MV-4-11 (cell line): ENCODE measurements around the gene ADK.

Experiments
- DNase-seq: peaks from one replicate; lab custom pipeline; 2025; lab: John Stamatoyannopoulos, UW

ADK gene

DNA sequence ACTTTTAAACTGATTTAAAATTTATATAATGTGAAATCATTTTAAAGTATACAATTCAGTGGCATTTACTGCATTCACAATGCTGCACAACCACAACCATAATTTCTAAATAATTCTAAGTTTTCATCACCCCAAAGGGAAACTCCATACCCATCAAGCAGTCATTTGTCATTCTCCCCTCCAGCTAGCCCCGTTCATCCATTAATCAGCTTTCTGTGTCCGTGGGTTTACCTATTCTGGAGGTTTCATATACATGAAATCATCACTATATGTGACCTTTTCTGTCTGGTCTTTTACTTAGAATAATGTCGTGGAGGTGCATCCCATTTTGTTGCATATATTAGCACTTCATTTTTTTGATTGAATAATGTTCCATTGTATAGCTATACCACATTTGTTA lies 214.1 kb downstream of the ADK start:
- no peak for DNase-seq

GRCh38 chr10:74371696-74372095 lies 220.7 kb downstream of the ADK start:
- no peak for DNase-seq

DNA sequence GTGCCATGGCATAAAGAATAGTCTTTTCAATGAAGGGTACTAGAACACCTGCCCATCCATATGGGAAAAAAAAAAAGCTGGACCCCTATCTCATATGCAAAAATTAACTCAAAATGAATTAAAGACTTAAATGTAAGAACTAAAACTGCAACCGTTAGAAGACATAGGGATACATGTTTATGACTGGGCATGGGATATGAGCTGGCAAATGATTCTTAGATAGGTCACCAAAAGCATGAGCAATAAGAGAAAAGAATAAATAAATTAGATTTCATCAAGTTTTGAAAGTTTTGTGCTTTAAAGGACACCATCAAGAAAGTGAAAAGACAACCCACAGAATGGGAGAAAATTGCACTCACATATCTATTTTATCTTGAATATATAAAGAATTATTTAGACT lies 222.0 kb downstream of the ADK start:
- no peak for DNase-seq

DNA sequence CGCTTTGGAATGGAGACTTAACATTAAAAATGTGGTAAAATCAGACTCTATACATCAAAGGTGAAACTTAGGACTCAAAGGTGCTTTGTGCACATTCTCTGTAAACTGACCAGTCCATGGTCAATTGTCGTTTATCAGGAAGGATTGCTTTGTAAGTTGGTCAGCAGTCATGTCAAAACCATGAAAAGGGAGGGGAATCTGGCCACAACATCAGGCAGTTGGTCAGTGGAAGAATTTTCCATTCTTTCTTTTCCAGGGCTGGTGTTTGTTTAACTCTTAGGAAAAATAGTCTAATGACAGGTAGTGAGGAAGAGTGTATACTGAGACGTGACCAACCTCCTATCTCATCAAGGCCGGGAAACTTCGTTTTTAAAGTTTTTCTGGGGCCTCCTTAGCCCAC lies 226.5 kb downstream of the ADK start:
- DNase-seq: no peak

DNA sequence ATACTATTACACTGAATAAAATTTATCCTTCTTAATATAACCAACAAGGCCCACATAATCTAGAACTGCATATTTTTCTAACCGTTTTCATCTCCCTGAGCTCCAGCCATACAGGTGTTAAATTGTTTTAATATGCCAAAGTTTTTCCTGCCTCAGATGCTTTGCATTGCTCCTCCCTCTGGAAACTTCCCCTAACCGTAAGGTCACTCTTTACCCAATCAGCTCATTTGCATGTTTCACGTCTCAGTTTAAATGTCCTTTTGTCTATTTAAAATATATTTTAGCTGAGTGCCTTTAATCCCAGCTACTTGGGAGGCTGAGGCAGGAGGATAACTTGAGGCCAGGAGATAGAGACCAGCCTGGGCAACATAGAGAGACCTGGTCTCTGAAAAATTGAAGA lies 228.5 kb downstream of the ADK start:
- DNase-seq: no peak

DNA sequence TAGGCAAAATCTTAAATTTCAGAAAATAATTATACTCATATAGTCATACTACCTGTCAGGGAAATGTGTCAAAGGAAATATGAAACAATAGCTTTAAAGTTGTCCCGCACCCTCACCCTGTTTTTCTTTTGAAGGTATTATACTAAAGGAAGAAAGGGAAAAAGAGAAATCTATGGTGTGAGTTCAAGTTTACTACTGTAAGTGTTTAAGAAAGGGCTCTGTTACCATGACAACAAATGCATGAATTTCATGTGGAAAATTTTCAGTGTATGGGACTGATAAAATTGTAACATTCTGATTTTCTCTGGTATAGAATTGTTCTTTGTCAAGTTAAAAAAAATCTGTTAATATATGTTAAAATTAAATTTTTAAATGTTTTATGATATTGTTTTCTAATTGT lies 229.8 kb downstream of the ADK start:
- DNase-seq: no peak

GRCh38 chr10:74381291-74381853 lies 230.4 kb downstream of the ADK start:
- DNase-seq: no peak

DNA sequence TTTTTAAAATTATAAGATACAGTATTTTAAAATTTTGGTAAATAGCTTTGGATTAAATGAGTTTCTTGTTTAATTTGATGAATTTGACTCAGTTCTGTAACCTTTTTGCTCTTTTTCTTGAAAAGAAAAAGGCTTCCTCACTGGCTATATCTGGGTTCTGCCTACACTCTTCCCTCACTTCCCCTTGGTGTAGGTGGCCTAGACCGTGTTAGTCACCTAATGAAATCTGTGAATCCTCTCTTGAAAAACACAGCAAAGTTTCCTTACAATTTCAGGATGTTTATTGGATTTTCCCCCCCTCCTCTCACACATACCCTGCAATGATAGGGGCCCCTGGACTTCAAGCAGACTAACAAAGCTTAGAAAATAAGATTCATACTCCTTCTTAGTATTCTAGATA lies 231.6 kb downstream of the ADK start:
- DNase-seq: no peak

- no peak for DNase-seq
Measured at GRCh38 chr10:74383642-74384041, 232.6 kb downstream of the ADK start.

- peak; percentile 67 for DNase-seq
Measured at GRCh38 chr10:74384615-74385183, 233.7 kb downstream of the ADK start.

GRCh38 chr10:74388801-74389200 lies 237.8 kb downstream of the ADK start:
- no peak for DNase-seq

DNA sequence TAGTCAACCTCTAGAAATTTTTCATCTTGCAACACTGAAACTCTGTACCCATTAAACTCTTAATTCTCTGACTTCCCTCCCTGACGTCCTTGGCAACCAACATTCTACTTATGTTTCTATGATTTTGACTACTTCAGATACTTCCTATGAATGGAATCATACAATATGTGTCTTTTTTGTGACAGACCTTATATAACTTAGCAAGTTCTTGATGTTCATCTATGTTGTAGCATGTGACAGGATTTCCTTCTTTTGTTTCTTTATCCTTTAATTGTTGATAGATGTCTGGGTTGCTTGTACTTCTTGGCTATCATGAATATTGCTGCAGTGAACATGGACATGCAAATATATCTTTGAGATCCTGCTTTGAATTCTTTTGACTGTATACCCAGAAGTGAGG lies 240.8 kb downstream of the ADK start:
- no peak for DNase-seq

DNA sequence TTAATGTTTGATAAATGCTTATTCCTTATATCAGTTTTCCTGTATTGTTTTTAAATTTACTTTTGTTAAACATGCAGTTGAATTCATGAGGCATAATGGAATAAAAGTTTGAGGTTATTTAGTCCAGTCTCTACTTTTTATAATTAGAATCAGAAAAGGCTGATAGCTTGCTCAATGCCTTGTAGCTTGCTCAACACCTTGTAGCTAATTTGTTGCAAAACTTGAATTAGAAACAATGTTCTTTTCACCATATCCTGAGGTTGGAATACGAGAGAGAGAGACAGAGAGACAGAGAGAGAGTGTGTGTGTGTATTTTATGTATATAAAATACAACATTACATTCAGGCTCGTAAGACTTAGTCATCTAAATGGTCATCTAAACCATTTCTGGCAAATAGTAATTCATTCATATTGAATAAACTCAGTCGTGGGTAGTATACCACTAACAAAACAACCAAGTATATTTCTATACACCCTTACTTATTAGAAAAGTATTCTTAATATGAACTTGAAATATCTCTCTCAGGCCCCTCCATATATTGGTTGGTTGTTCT lies 243.5 kb downstream of the ADK start:
- peak; percentile 20 for DNase-seq

DNA sequence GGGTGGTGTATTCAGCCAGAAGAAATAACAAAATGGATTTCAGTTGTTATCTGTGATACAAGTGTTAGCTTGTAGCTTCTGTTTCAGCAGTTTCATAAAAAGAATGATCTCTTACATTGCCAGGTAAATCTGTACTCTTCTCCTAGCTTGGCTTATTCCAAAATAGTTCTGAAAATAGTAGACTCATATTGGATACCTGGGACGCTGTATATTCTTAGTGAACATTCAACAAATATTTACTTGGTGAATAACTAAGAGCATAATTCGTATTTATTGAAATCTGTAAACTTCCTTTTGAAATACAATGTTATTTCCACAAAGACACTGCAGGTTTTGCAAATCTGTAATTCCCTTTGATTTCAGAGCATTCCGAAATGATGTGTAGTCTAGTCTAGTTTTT lies 249.2 kb downstream of the ADK start:
- DNase-seq: no peak

DNA sequence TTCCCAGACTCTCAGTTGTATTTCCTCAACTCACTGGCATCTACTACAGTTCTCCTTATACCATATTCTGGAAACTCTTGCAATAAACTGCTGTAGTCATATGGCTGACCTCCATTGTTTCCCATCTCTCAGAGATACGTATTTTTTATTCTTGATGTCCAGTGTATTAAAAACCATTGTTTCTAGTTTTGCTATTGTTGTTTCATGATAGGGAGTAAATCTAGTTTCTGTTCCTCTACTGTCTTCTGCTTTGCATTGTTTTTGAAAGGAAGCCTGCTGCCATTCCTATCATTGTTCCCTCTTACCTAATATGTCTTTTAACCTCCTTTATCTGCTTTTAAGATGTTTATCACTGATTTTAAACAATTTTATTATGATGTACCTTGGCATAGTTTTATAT lies 255.0 kb downstream of the ADK start:
- peak; percentile 50 for DNase-seq

DNA sequence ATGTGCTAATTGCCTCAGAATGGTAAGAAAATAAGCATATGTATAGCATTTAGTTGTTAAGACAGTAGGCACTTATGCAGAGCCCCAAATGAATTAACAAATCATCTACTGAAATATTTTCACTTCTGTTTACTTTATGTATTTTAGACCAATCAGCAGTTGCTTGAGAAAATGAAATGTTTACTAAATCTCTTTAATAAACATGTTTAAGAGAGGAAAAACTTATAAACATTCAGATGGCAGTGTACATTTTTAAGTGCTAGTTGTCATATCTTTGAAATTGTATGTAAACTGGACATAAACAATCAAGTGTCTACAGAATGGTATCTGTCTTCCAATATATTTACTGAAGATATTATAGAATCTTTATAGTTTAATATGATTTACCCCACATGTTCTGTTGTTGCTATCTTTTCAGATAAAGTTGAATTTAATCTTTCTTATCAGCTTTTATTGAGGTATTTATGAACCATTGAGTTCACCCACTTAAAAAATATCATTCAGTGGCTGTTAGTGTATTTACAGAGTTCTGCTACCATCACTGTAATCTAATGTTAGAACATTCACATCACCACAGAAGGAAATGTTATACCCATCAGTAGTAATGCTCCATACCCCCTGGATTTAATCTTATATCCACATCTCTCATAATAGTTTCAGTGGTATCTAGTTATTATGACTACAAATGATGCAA lies 264.3 kb downstream of the ADK start:
- DNase-seq: no peak

DNA sequence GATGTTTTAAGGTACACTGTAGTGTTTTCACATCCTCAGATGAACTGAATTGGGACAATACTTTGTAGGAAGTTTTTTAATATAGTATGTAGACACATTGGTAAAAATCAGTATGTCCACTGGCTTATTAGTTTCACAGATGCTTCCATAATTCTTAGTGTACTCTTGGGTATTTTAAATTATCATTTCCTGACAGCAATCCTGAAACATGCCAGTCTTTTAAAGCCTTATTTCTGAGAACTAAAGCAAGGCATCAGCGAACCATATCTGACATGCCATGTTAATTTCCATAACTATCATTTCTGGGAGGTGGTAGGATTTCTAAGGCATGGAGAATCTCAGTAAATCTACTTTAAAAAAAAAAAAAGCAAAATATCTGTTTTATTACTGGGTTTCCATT lies 266.4 kb downstream of the ADK start:
- no peak for DNase-seq

- DNase-seq: no peak
Measured at GRCh38 chr10:74418285-74418872, 267.4 kb downstream of the ADK start.

GRCh38 chr10:74419491-74419951 lies 268.5 kb downstream of the ADK start:
- DNase-seq: no peak

DNA sequence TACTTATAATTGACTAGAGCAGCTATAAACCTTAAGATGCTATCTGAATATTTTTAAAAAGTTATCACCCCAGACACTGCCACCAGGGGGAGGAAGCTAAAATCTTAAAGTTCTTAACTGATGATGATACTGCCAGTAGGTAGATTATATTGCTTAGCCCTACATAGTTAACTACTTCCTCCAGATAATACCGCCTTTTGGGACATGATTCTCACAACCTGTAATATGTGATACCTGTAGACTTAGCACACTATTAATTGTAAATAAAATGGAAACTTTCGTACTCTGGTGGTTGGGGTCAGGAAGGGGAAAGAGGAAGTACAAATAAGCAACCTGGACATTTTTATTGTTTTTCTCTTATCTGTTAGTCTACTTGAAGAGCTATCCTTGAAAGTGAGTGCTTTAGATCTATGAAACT lies 268.9 kb downstream of the ADK start:
- DNase-seq: peak; percentile 37

GRCh38 chr10:74424565-74424964 lies 273.5 kb downstream of the ADK start:
- no peak for DNase-seq

- DNase-seq: no peak
Measured at GRCh38 chr10:74425456-74426001, 274.5 kb downstream of the ADK start.

- DNase-seq: no peak
Measured at GRCh38 chr10:74431816-74432215, 280.8 kb downstream of the ADK start.
